ENCODE results near the gene RPL15. TPM values are rescaled to one million over a fixed set of nuclear protein-coding genes. Genes with fewer than 3 reads are reported as not detected.
"Not testable (repeated sequence)": the region's sequence is repeated elsewhere in the genome, so short reads cannot be mapped to it uniquely, and the experiment has no call there.

The RPL15 gene
- 1,000 to 10,000 TPM; 1,526 to 3,526 (median 2,791) TPM for polyA plus RNA-seq
- long read RNA-seq, donor 1: 0 reads
- long read RNA-seq, donor 2, transcript RPL15-201 (4 exons, 2,730 nt): major isoform, 360 of 502 reads
- long read RNA-seq, donor 2, transcript RPL15-208 (4 exons, 1,063 nt): minor isoform, 47 of 502 reads
- long read RNA-seq, donor 2, transcript RPL15-212 (2 exons, 1,785 nt): minor isoform, 16 of 502 reads
- long read RNA-seq, donor 2, transcript RPL15-202 (3 exons, 820 nt): minor isoform, 62 of 502 reads
- long read RNA-seq, donor 2, partial matches to known transcripts: 6 of 502 reads
- long read RNA-seq, donor 2, other reads (novel, unspliced or antisense): 0 of 502 reads
- long read RNA-seq, donor 3, transcript RPL15-208 (4 exons, 1,063 nt): minor isoform, 65 of 800 reads
- long read RNA-seq, donor 3, transcript RPL15-212 (2 exons, 1,785 nt): minor isoform, 26 of 800 reads
- long read RNA-seq, donor 3, transcript RPL15-201 (4 exons, 2,730 nt): major isoform, 408 of 800 reads
- long read RNA-seq, donor 3, transcript RPL15-202 (3 exons, 820 nt): minor isoform, 106 of 800 reads
- long read RNA-seq, donor 3, partial matches to known transcripts: 180 of 800 reads
- long read RNA-seq, donor 3, other reads (novel, unspliced or antisense): 0 of 800 reads
- long read RNA-seq, donor 4, transcript RPL15-201 (4 exons, 2,730 nt): major isoform, 22 of 28 reads
- long read RNA-seq, donor 4, partial matches to known transcripts: 0 of 28 reads
- long read RNA-seq, donor 4, other reads (novel, unspliced or antisense): 0 of 28 reads
- long read RNA-seq, donor 5, transcript RPL15-212 (2 exons, 1,785 nt): minor isoform, 31 of 386 reads
- long read RNA-seq, donor 5, transcript RPL15-201 (4 exons, 2,730 nt): major isoform, 185 of 386 reads
- long read RNA-seq, donor 5, transcript RPL15-208 (4 exons, 1,063 nt): minor isoform, 21 of 386 reads
- long read RNA-seq, donor 5, transcript RPL15-202 (3 exons, 820 nt): minor isoform, 49 of 386 reads
- long read RNA-seq, donor 5, partial matches to known transcripts: 86 of 386 reads
- long read RNA-seq, donor 5, other reads (novel, unspliced or antisense): 5 of 386 reads
- long read RNA-seq, donor 6, transcript RPL15-201 (4 exons, 2,730 nt): major isoform, 612 of 848 reads
- long read RNA-seq, donor 6, transcript RPL15-208 (4 exons, 1,063 nt): minor isoform, 73 of 848 reads
- long read RNA-seq, donor 6, transcript RPL15-212 (2 exons, 1,785 nt): minor isoform, 28 of 848 reads
- long read RNA-seq, donor 6, transcript RPL15-202 (3 exons, 820 nt): minor isoform, 89 of 848 reads
- long read RNA-seq, donor 6, partial matches to known transcripts: 13 of 848 reads
- long read RNA-seq, donor 6, other reads (novel, unspliced or antisense): 7 of 848 reads
- long read RNA-seq, donor 7: 0 reads
- long read RNA-seq, donor 8, transcript RPL15-202 (3 exons, 820 nt): minor isoform, 15 of 166 reads
- long read RNA-seq, donor 8, transcript RPL15-201 (4 exons, 2,730 nt): major isoform, 100 of 166 reads
- long read RNA-seq, donor 8, transcript RPL15-208 (4 exons, 1,063 nt): minor isoform, 12 of 166 reads
- long read RNA-seq, donor 8, transcript RPL15-212 (2 exons, 1,785 nt): minor isoform, 5 of 166 reads
- long read RNA-seq, donor 8, partial matches to known transcripts: 31 of 166 reads
- long read RNA-seq, donor 8, other reads (novel, unspliced or antisense): 0 of 166 reads
- long read RNA-seq, donor 9, transcript RPL15-208 (4 exons, 1,063 nt): minor isoform, 19 of 285 reads
- long read RNA-seq, donor 9, transcript RPL15-212 (2 exons, 1,785 nt): minor isoform, 12 of 285 reads
- long read RNA-seq, donor 9, transcript RPL15-202 (3 exons, 820 nt): minor isoform, 33 of 285 reads
- long read RNA-seq, donor 9, transcript RPL15-201 (4 exons, 2,730 nt): major isoform, 166 of 285 reads
- long read RNA-seq, donor 9, partial matches to known transcripts: 52 of 285 reads
- long read RNA-seq, donor 9, other reads (novel, unspliced or antisense): 0 of 285 reads
- long read RNA-seq, donor 10, transcript RPL15-212 (2 exons, 1,785 nt): minor isoform, 36 of 1,372 reads
- long read RNA-seq, donor 10, transcript RPL15-208 (4 exons, 1,063 nt): minor isoform, 121 of 1,372 reads
- long read RNA-seq, donor 10, transcript RPL15-202 (3 exons, 820 nt): minor isoform, 173 of 1,372 reads
- long read RNA-seq, donor 10, transcript RPL15-201 (4 exons, 2,730 nt): major isoform, 994 of 1,372 reads
- long read RNA-seq, donor 10, partial matches to known transcripts: 12 of 1,372 reads
- long read RNA-seq, donor 10, other reads (novel, unspliced or antisense): 14 of 1,372 reads

GRCh38 chr3:23916886-23917678 lies at the start of gene RPL15, which contains the start of gene NKIRAS1:
Gene RPL15 (plus strand): TSS chr3:23917132. CDS start chr3:23917860, 728 bp downstream.
Gene NKIRAS1 (minus strand): TSS chr3:23916990. CDS start chr3:23910904, 6,086 bp downstream.
- DNase-seq: peak; percentile 98
- Histone ChIP-seq H3K4me1 (ENCODE audit: control insufficient read depth in 3 of 3, insufficient read depth in 2 of 3, low read depth in 1 of 3, low read length in 2 of 3) (peaks cover 0 to 19% (median 5%) of the 10 kb centered on the region in 3 donors), H3K9me3 (ENCODE audit: control insufficient read depth in 2 of 2, insufficient read depth in 1 of 2, low read depth in 1 of 2, low read length in 1 of 2) (no peaks in the 10 kb centered on the region), H3K27me3 (ENCODE audit: control insufficient read depth in 3 of 3, insufficient read depth in 3 of 3, low read length in 3 of 3) (no peaks in the 10 kb centered on the region), H3K36me3 (ENCODE audit: control insufficient read depth in 3 of 3, insufficient read depth in 2 of 3, low read depth in 1 of 3, low read length in 3 of 3) (peaks cover 2 to 17% (median 15%) of the 10 kb centered on the region in 3 donors), H3K27ac (ENCODE audit: low read depth in 1 of 3, low read length in 2 of 3) (peak within 1 kb of the TSS; percentile 92 to 98 (median 92)), H3K4me3 (ENCODE audit: low read depth in 1 of 3, low read length in 3 of 3) (peak within 1 kb of the TSS; percentile 66 to 98 (median 83))
- FAIRE-seq: no peak
- 0% methylated on average over 61 to 64 of the region's 64 CpGs for WGBS, 3 donors

GRCh38 chr3:23867400-23867799 lies 49.5 kb upstream of the RPL15 start:
- Histone ChIP-seq H3K4me1 (ENCODE audit: control insufficient read depth in 3 of 3, insufficient read depth in 2 of 3, low read depth in 1 of 3, low read length in 2 of 3) (peaks cover 0 to 16% (median 12%) of the 10 kb centered on the region in 3 donors), H3K27ac (ENCODE audit: low read depth in 1 of 3, low read length in 2 of 3) (no peak overlapping the region), H3K27me3 (ENCODE audit: control insufficient read depth in 3 of 3, insufficient read depth in 3 of 3, low read length in 3 of 3) (no peaks in the 10 kb centered on the region), H3K36me3 (ENCODE audit: control insufficient read depth in 3 of 3, insufficient read depth in 2 of 3, low read depth in 1 of 3, low read length in 3 of 3) (peaks cover 0 to 12% (median 0%) of the 10 kb centered on the region in 3 donors), H3K4me3 (ENCODE audit: low read depth in 1 of 3, low read length in 3 of 3) (no peak overlapping the region), H3K9me3 (ENCODE audit: control insufficient read depth in 2 of 2, insufficient read depth in 1 of 2, low read depth in 1 of 2, low read length in 1 of 2) (no peaks in the 10 kb centered on the region)
- no peak for DNase-seq
- FAIRE-seq: no peak
- WGBS, 3 donors: 76 to 92% (median 87%) methylated on average over 1 of the region's 1 CpG

GRCh38 chr3:23867838-23868237 lies 49.1 kb upstream of the RPL15 start:
- no peaks in the 10 kb centered on the region for H3K27me3 ChIP-seq (ENCODE audit: control insufficient read depth in 3 of 3, insufficient read depth in 3 of 3, low read length in 3 of 3)
- peaks cover 0 to 16% (median 12%) of the 10 kb centered on the region in 3 donors for H3K4me1 ChIP-seq (ENCODE audit: control insufficient read depth in 3 of 3, insufficient read depth in 2 of 3, low read depth in 1 of 3, low read length in 2 of 3)
- no peak overlapping the region for H3K27ac ChIP-seq (ENCODE audit: low read depth in 1 of 3, low read length in 2 of 3)
- DNase-seq (no peak), FAIRE-seq (no peak)
- H3K4me3 ChIP-seq (ENCODE audit: low read depth in 1 of 3, low read length in 3 of 3): no peak overlapping the region
- 85 to 94% (median 90%) methylated on average over 1 of the region's 1 CpG for WGBS, 3 donors
- H3K9me3 ChIP-seq (ENCODE audit: control insufficient read depth in 2 of 2, insufficient read depth in 1 of 2, low read depth in 1 of 2, low read length in 1 of 2): no peaks in the 10 kb centered on the region
- H3K36me3 ChIP-seq (ENCODE audit: control insufficient read depth in 3 of 3, insufficient read depth in 2 of 3, low read depth in 1 of 3, low read length in 3 of 3): peaks cover 0 to 12% (median 0%) of the 10 kb centered on the region in 3 donors

GRCh38 chr3:23869977-23870662 lies 46.8 kb upstream of the RPL15 start:
- Histone ChIP-seq H3K27me3 (ENCODE audit: control insufficient read depth in 3 of 3, insufficient read depth in 3 of 3, low read length in 3 of 3) (no peaks in the 10 kb centered on the region), H3K9me3 (ENCODE audit: control insufficient read depth in 2 of 2, insufficient read depth in 1 of 2, low read depth in 1 of 2, low read length in 1 of 2) (no peaks in the 10 kb centered on the region), H3K36me3 (ENCODE audit: control insufficient read depth in 3 of 3, insufficient read depth in 2 of 3, low read depth in 1 of 3, low read length in 3 of 3) (peaks cover 0 to 6% (median 0%) of the 10 kb centered on the region in 3 donors), H3K27ac (ENCODE audit: low read depth in 1 of 3, low read length in 2 of 3) (no peak overlapping the region), H3K4me3 (ENCODE audit: low read depth in 1 of 3, low read length in 3 of 3) (no peak overlapping the region), H3K4me1 (ENCODE audit: control insufficient read depth in 3 of 3, insufficient read depth in 2 of 3, low read depth in 1 of 3, low read length in 2 of 3) (peaks cover 0 to 12% (median 11%) of the 10 kb centered on the region in 3 donors)
- DNase-seq: peak in 1 of 2 donors; percentile 19
- no peak for FAIRE-seq
- 87 to 92% (median 92%) methylated on average over 4 of the region's 4 CpGs for WGBS, 3 donors

GRCh38 chr3:23870663-23871043 lies 46.3 kb upstream of the RPL15 start:
- not testable (repeated sequence) for H3K4me1 ChIP-seq (ENCODE audit: control insufficient read depth in 3 of 3, insufficient read depth in 2 of 3, low read depth in 1 of 3, low read length in 2 of 3); H3K27ac ChIP-seq (ENCODE audit: low read depth in 1 of 3, low read length in 2 of 3); DNase-seq; H3K27me3 ChIP-seq (ENCODE audit: control insufficient read depth in 3 of 3, insufficient read depth in 3 of 3, low read length in 3 of 3); H3K4me3 ChIP-seq (ENCODE audit: low read depth in 1 of 3, low read length in 3 of 3); H3K9me3 ChIP-seq (ENCODE audit: control insufficient read depth in 2 of 2, insufficient read depth in 1 of 2, low read depth in 1 of 2, low read length in 1 of 2); H3K36me3 ChIP-seq (ENCODE audit: control insufficient read depth in 3 of 3, insufficient read depth in 2 of 3, low read depth in 1 of 3, low read length in 3 of 3); FAIRE-seq
- WGBS, 3 donors: 75 to 100% (median 93%) methylated on average over 1 of the region's 5 CpGs

GRCh38 chr3:23871361-23871760 lies 45.6 kb upstream of the RPL15 start:
- H3K4me1 ChIP-seq (ENCODE audit: control insufficient read depth in 3 of 3, insufficient read depth in 2 of 3, low read depth in 1 of 3, low read length in 2 of 3); H3K9me3 ChIP-seq (ENCODE audit: control insufficient read depth in 2 of 2, insufficient read depth in 1 of 2, low read depth in 1 of 2, low read length in 1 of 2); DNase-seq; H3K27ac ChIP-seq (ENCODE audit: low read depth in 1 of 3, low read length in 2 of 3); H3K36me3 ChIP-seq (ENCODE audit: control insufficient read depth in 3 of 3, insufficient read depth in 2 of 3, low read depth in 1 of 3, low read length in 3 of 3); FAIRE-seq; H3K4me3 ChIP-seq (ENCODE audit: low read depth in 1 of 3, low read length in 3 of 3); H3K27me3 ChIP-seq (ENCODE audit: control insufficient read depth in 3 of 3, insufficient read depth in 3 of 3, low read length in 3 of 3): not testable (repeated sequence)
- 94 to 96% (median 96%) methylated on average over 13 to 34 of the region's 34 CpGs for WGBS, 3 donors

Measured in small intestine (tissue), 16 donors.